CD14-positive monocyte (primary cell): ENCODE data around the gene PPFIA1. TPM values are rescaled to one million over a fixed set of nuclear protein-coding genes. Genes with fewer than 3 reads are reported as not detected.

ENCODE experiments used
- DNase-seq, 3 donors: peaks; one replicate each; pipeline ENCODE4 v3.0.0-alpha.2; 2011 to 2022
- H2AFZ ChIP-seq: 2 replicates; pipeline ENCODE4 v1.6.0; 2012; ENCODE audit warnings: mild to moderate bottlenecking, low read depth, low read length, inconsistent platforms; ENCODE audit not compliant: insufficient read depth, poor library complexity, severe bottlenecking
- H3K27ac ChIP-seq, 2 donors: 1 replicate in 1 of 2; 2 replicates in 1 of 2; pipeline ENCODE4 v1.5.1; 2012 to 2013; ENCODE audit warnings: low read length in 2 of 2, control low read depth in 1 of 2, inconsistent platforms in 1 of 2, low read depth in 1 of 2, mild to moderate bottlenecking in 1 of 2
- H3K27me3 ChIP-seq, 2 donors: one replicate each; pipeline versions ENCODE4 v1.6.0 to v1.6.1; 2011 to 2013; ENCODE audit warnings: low read length in 2 of 2; ENCODE audit not compliant: control insufficient read depth in 2 of 2, insufficient read depth in 2 of 2
- H3K36me3 ChIP-seq, 2 donors: replicated peaks in 1 of 2; 1 replicate in 1 of 2; 2 replicates in 1 of 2; pipeline versions ENCODE4 v1.5.1 to v1.6.1; 2012 to 2013; ENCODE audit warnings: low read length in 2 of 2, control low read depth in 1 of 2, inconsistent platforms in 1 of 2, mild to moderate bottlenecking in 1 of 2; ENCODE audit not compliant: insufficient read depth in 2 of 2, control insufficient read depth in 1 of 2
- H3K4me1 ChIP-seq, 2 donors: 1 replicate in 1 of 2; 2 replicates in 1 of 2; pipeline versions ENCODE4 v1.5.1 to v1.6.1; 2012 to 2013; ENCODE audit warnings: low read length in 2 of 2, control low read depth in 1 of 2, inconsistent platforms in 1 of 2, mild to moderate bottlenecking in 1 of 2, moderate library complexity in 1 of 2; ENCODE audit not compliant: insufficient read depth in 2 of 2, control insufficient read depth in 1 of 2
- H3K4me2 ChIP-seq: replicated peaks from 2 replicates; pipeline ENCODE3; 2012; ENCODE audit warnings: low read length, moderate library complexity, mild to moderate bottlenecking; ENCODE audit not compliant: poor library complexity, severe bottlenecking; ENCODE audit errors: extremely low read depth
- H3K4me3 ChIP-seq, 3 experiments: fragments of 200-600 bp in 1 of 3; sonication (generic) in 1 of 3; replicated peaks in 1 of 3; 1 replicate in 2 of 3; 2 replicates in 1 of 3; pipeline ENCODE4 v1.5.1; 2011 to 2013; ENCODE audit warnings: low read length in 3 of 3, mild to moderate bottlenecking in 3 of 3, control low read depth in 2 of 3, low read depth in 2 of 3, inconsistent platforms in 1 of 3, moderate library complexity in 1 of 3
- H3K79me2 ChIP-seq: 2 replicates; pipeline ENCODE4 v1.6.0; 2012; ENCODE audit warnings: mild to moderate bottlenecking, control low read depth, inconsistent platforms, low read length, moderate library complexity; ENCODE audit not compliant: insufficient read depth
- H3K9ac ChIP-seq: 2 replicates; pipeline ENCODE4 v1.6.0; 2017; ENCODE audit warnings: low read length, mild to moderate bottlenecking; ENCODE audit not compliant: insufficient read depth, poor library complexity, severe bottlenecking
- H3K9me3 ChIP-seq, 2 donors: replicated peaks in 1 of 2; 1 replicate in 1 of 2; 2 replicates in 1 of 2; pipeline versions ENCODE4 v1.5.1 to v1.6.1; 2012 to 2013; ENCODE audit warnings: low read length in 2 of 2, control low read depth in 1 of 2; ENCODE audit not compliant: control insufficient read depth in 1 of 2, insufficient read depth in 1 of 2
- H4K20me1 ChIP-seq: 2 replicates; pipeline ENCODE4 v1.6.0; 2012; ENCODE audit warnings: mild to moderate bottlenecking, low read length, control low read depth, moderate library complexity; ENCODE audit not compliant: insufficient read depth
- H3K27ac Mint-ChIP-seq, 7 donors: one replicate each; pipeline ENCODE4 v1.8.0; 2020; ENCODE audit warnings: mild to moderate bottlenecking in 7 of 7, mixed read lengths in 7 of 7, moderate library complexity in 6 of 7, inconsistent platforms in 2 of 7
- H3K27me3 Mint-ChIP-seq, 3 donors: one replicate each; pipeline ENCODE4 v1.8.0; 2021 to 2022; ENCODE audit warnings: low read depth in 3 of 3, mild to moderate bottlenecking in 3 of 3, mixed read lengths in 3 of 3, moderate library complexity in 3 of 3, inconsistent platforms in 1 of 3
- H3K36me3 Mint-ChIP-seq, 2 donors: one replicate each; pipeline ENCODE4 v1.8.0; 2020; ENCODE audit warnings: mixed read lengths in 2 of 2, inconsistent platforms in 1 of 2, mild to moderate bottlenecking in 1 of 2
- H3K4me1 Mint-ChIP-seq: one replicate; pipeline ENCODE4 v1.8.0; 2020; ENCODE audit warnings: mild to moderate bottlenecking, mixed read lengths
- H3K4me3 Mint-ChIP-seq, 2 donors: one replicate each; pipeline ENCODE4 v1.8.0; 2020; ENCODE audit warnings: mild to moderate bottlenecking in 2 of 2, mixed read lengths in 2 of 2, moderate library complexity in 1 of 2
- H3K9me3 Mint-ChIP-seq, 7 donors: one replicate each; pipeline ENCODE4 v1.8.0; 2020 to 2022; ENCODE audit warnings: mixed read lengths in 7 of 7, mild to moderate bottlenecking in 6 of 7, moderate library complexity in 6 of 7, inconsistent platforms in 2 of 7
- CTCF ChIP-seq: fragments of 200-600 bp; IDR thresholded peaks from one replicate; pipeline ENCODE4 v1.8.0; 2022; ENCODE audit warnings: antibody characterized with exemption, mild to moderate bottlenecking
- WGBS: methylation state at CpG from one replicate; pipeline ENCODE4 v1.1.5; 2013; ENCODE audit warnings: missing lambda C conversion rate; ENCODE audit not compliant: insufficient coverage; 5-methylcytosine and 5-hydroxymethylcytosine counted together
- intact Hi-C, 2 donors: fragments of 100-400 bp; cut with micrococcal nuclease; formaldehyde crosslinking; loops; one replicate each; pipeline versions ENCODE4 v1.15.0 to v1.15.1; 2023
- polyA plus RNA-seq, 3 donors: library from polyadenylated mRNA; depleted of rRNA in 1 of 3; unstranded in 2 of 3; stranded (reverse) in 1 of 3; fragments of 300-500 nt in 2 of 3; fragments of >200 nt in 1 of 3; fragmentation: Illumina TruSeq in 2 of 3; gene quantifications; 1 replicate in 2 of 3; 2 replicates in 1 of 3; pipeline ENCODE4 v1.2.3, GENCODE V29; 2012 to 2021

The PPFIA1 gene
- polyA plus RNA-seq, 3 donors: 7.5 to 65.7 (median 15.5) TPM

DNA sequence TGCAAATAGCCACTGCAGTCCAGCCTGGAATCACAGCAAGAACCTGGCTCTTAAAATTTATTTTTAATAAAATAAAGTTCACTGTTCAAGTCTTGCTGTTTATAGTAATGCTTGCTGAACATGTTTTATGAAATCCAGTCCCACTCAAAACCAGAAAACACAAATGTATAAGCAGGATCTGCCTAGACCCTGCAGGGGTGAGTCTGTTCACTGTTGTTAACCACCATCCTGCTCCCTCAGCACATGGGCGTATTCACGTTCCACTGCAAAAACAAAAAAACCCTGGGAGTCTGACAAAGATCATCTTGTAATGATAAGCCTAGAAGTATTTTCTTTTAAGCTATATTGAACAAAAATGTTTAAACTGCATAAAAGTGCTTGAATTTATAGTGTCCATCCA is 82.8 kb downstream of the PPFIA1 start:
- Histone ChIP-seq H4K20me1 (peaks cover 37% of the 10 kb centered on the region), H3K9me3 (no peaks in the 10 kb centered on the region), H3K4me3 (no peak overlapping the region), H3K27me3 (no peaks in the 10 kb centered on the region), H3K36me3 (peaks cover 84 to 100% of the 10 kb centered on the region in 2 donors), H3K9ac (no peak overlapping the region), H2AFZ (no peak overlapping the region), H3K4me2 (no peak overlapping the region), H3K27ac (no peak overlapping the region), H3K79me2 (no peaks in the 10 kb centered on the region), H3K4me1 (no peaks in the 10 kb centered on the region)
- Mint-ChIP-seq H3K4me3 (no peak overlapping the region), H3K27ac (no peak overlapping the region), H3K36me3 (peaks cover 85 to 92% of the 10 kb centered on the region in 2 donors), H3K4me1 (no peaks in the 10 kb centered on the region), H3K27me3 (peaks cover 0 to 3% (median 0%) of the 10 kb centered on the region in 3 donors), H3K9me3 (no peaks in the 10 kb centered on the region)
- TF ChIP-seq CTCF: no peak
- intact Hi-C loops: no loop called here
- DNase-seq: no peak
- WGBS: no CpG with 5 or more reads among the region's 2 CpGs

- Histone ChIP-seq H3K79me2 (no peaks in the 10 kb centered on the region), H2AFZ (no peak overlapping the region), H3K4me1 (no peaks in the 10 kb centered on the region), H3K9ac (no peak overlapping the region), H4K20me1 (peaks cover 40% of the 10 kb centered on the region), H3K9me3 (no peaks in the 10 kb centered on the region), H3K27me3 (no peaks in the 10 kb centered on the region), H3K27ac (no peak overlapping the region), H3K36me3 (peaks cover 82 to 100% of the 10 kb centered on the region in 2 donors), H3K4me3 (no peak overlapping the region), H3K4me2 (no peak overlapping the region)
- peaks cover 0 to 3% (median 0%) of the 10 kb centered on the region in 3 donors for H3K27me3 Mint-ChIP-seq
- peaks cover 85 to 92% of the 10 kb centered on the region in 2 donors for H3K36me3 Mint-ChIP-seq
- peak overlapping the region in 1 of 7 donors; percentile 9 for H3K27ac Mint-ChIP-seq
- peaks cover 0 to 1% (median 0%) of the 10 kb centered on the region in 7 donors for H3K9me3 Mint-ChIP-seq
- peaks cover 2% of the 10 kb centered on the region for H3K4me1 Mint-ChIP-seq
- 92% methylated on average over 13 of the region's 19 CpGs for WGBS
- no peak for DNase-seq
- H3K4me3 Mint-ChIP-seq: no peak overlapping the region
- no peak for TF ChIP-seq CTCF
- intact Hi-C loops: no loop called here
These were observed 83.5 kb downstream of the PPFIA1 start for GRCh38 chr11:70353900-70354568.
